Vagina (tissue), 2 donors: ENCODE measurements around the gene TTC34.

Source experiments
- CTCF ChIP-seq, 3 experiments: fragments of 450-650 bp in 2 of 3; fragments of 200-600 bp in 1 of 3; sonication (generic) in 1 of 3; IDR thresholded peaks; one replicate each; pipeline ENCODE4 v1.5.1; 2017 to 2019; ENCODE audit warnings: antibody characterized with exemption in 3 of 3, mild to moderate bottlenecking in 2 of 3, moderate library complexity in 2 of 3
- POLR2A ChIP-seq, 2 donors: fragments of 450-650 bp; IDR thresholded peaks; one replicate each; pipeline ENCODE4 v1.6.1; 2017; ENCODE audit warnings: antibody characterized with exemption in 2 of 2, mild to moderate bottlenecking in 2 of 2, moderate library complexity in 2 of 2

- TF ChIP-seq POLR2A (IDR thresholded peaks at IDR 0.05) = no peak
- TF ChIP-seq CTCF (IDR thresholded peaks at IDR 0.05) = no peak
These were observed 195.7 kb downstream of the TTC34 start for GRCh38 chr1:2605509-2606395.
